HG03460 (cell line): ENCODE data around the gene KCNK10.
"Not testable (repeated sequence)": the region's sequence is repeated elsewhere in the genome, so short reads cannot be mapped to it uniquely, and the experiment has no call there.

ENCODE experiments used
- ATAC-seq: cut with Tn5 transposase; IDR thresholded peaks from one replicate; pipeline ENCODE4 v1.9.1; 2021; ENCODE audit not compliant: unreplicated experiment

KCNK10 gene

DNA sequence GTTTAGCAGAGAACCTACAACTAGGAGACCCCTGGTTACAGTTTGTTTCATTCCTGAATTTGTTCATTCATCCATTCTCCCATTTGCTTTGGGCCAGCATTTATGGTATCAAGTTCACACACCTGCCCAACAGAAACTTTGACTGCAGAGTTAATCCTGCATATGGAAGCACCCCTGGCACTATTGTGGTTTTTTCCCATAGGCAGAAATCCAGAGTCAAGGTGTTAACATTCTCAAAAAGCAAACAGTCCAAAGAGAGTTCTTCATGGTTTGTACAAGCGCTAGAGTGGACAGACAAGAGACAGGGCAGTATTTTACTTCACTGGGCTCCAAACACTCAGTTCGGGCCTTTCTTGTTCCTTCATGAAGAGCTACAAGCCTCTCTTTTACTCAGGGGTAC, 51.9 kb downstream of the KCNK10 start:
- no peak for ATAC-seq

DNA sequence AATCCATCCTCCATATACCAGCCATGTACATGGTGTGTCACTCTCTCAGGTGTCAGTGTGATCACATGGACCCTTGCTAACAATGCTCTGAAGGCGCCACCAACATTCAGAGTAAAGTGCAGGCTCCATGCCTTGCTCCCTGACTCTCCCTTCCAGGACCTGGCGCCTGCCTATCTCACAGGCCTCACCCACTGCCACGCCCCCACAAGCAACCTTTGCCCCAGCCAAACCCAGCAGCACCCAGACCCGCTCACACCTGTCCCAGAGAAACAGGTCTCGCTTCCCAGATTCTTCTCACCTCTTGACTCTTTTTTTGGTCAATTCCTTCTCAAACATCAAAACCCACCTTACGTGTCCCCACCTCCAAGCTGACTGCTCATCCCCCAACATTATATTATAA, 52.3 kb downstream of the KCNK10 start:
- ATAC-seq = no peak

DNA sequence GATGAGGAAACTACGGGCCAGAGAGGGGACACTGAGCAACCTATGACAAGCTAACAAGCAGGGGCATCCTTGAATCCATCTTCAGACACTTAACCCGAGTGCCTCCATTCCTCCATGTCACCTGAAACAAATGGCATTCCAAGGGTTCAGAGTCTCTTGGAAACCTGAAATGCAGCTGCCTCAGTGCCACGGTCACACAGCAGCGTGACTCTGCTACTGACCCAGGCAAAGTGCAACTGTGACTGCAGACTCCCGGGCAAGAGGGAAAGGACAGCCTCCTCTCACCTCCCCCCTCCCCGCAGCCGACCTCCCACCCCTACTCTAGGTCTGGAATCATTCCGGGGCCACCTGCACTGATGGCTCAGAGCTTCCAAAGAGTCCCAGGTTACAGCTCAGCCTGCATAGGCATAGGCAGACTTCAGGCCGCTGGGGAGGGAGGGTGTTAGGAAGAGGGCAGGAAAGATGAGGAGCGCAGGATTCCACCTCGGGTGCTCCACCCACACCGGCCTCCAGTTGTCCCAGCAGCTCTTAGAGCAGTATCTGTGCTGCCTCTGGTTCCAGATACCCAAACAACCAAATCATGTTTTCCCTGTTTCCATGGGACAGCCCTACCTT, 53.2 kb downstream of the KCNK10 start:
- ATAC-seq = no peak

DNA sequence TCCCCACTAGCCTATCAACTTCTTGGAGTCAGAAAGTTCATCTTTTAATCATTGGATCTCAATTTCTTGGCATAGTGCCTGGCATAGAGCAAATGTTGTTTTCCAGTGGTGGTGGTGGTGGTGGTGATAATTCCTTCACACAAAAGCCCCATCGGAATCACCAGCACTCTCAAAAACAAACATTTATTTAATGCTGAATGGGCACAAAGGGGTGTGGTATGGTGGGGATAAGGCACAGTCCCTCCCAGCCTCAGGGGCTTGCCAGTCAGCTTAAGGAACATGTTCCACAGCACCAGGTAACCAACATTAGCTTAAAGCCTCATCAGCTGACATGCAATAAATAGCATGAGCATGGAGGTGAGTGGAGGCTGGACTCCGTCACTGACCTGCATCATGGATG, 56.6 kb downstream of the KCNK10 start:
- ATAC-seq = no peak

DNA sequence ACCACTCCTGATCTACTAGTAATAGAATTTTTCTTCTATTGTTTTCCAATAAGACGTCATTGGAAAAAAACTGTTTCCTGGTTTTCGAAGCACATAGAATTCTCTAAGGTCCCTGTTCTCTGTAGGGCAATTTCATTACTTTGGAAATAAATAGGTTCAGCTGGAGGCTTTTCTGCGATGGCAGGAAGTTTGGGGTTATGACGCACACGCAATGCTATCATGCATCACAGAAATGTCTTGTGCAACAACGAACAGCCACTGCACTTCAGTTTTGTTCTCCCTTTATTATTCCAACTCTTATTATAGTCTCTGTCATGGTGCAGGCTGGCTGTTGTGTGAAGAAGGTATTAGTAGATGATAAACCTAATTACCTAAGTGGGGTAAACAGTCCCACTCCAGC, 59.0 kb downstream of the KCNK10 start:
- ATAC-seq = no peak

DNA sequence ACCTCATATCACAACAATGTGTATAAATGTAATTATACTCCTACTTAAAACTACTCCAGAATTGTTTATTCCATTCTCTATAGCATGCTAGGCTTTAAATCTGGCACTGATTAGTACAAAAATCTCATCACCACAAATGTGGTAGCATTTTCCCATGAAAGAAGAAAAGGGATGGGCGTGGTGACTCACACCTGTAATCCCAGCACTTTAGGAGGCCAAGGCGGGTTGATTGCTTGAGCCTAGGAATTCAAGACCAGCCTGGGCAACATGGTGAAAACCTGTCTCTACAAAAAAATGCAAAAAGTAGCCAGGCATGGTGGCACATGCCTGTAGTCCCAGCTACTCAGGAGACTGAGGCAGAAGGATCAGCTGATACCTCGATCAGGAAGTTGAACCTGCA, 61.8 kb downstream of the KCNK10 start:
- not testable (repeated sequence) for ATAC-seq

DNA sequence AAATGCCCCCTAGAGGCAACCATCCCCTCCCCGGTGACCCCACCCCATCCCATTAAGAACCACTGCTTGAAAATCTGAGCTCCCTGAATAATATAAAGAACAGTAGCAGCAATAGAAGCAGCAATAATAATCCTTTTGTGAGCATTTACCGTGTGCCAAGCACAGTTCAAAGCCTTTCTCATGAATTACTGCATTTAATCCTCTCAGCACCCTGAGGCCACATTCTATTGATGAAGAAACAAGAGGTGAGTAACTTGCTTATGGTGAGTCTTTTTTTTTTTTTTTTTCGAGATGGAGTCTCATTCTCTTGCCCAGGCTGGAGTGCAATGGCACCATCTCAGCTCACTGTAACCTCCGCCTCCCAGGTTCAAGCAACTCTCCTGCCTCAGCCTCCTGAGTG, 65.0 kb downstream of the KCNK10 start:
- no peak for ATAC-seq

DNA sequence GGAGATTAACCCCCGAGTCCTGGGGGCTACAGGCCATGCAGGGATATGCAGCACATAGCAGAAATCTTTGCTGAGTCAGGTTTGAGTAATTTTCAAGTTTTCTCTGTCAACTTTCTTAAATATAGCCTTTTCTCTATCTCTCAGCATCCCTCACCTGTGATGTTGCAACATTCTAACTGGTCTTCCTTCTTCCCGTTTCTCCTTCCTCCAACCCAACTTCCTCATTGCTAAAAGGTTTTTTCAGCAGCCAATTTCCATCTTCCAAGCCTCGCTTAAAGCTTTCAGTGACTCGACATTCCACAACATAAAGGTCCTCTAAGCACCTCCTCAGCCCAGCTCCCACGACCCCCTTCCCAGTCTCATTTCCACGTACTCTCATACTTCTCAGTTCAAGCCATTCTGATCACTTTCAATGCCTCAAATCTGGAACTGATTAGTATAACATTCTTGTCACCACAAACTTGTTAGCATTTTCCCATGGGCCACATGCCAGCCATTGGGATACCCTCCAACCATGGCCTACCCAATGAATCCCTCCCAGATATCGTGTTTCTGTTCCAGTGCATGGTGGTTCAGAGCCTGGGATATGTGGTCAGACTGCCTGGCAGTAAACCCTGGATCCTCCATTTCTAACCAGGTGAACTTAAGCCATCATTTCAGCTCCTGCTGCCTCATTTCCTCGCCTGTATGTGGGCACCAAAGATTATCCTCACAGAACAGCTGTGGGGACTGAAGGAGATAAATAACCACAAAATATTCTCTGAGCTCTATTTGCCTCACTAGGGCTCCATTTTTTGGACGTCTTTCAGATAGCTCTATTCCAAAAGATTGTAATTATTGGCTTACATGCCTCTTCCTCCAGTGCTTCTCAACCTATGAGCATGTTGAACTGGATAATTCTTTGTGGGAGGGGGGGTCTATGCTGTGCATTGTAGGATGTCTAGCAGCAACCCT, 65.8 kb downstream of the KCNK10 start:
- ATAC-seq = no peak

DNA sequence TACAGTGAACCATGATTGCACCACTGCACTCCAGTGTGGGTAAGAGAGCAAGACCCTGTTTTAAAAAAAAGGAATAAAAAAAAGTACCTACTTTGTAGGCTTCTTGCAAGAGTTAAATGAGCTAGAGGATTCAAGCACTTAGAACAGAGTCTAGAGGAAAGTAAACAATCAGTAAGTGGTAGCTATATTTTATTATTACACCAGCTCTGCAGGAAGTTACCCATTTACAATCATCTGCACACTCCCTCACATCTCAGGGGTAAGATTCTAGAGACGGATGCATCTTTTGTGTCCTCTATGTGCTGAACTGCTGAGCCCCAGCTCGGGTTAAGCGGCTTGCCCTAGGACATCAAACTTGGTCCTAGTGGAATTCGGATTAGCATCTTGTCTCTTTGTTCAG, 67.3 kb downstream of the KCNK10 start:
- ATAC-seq = no peak

DNA sequence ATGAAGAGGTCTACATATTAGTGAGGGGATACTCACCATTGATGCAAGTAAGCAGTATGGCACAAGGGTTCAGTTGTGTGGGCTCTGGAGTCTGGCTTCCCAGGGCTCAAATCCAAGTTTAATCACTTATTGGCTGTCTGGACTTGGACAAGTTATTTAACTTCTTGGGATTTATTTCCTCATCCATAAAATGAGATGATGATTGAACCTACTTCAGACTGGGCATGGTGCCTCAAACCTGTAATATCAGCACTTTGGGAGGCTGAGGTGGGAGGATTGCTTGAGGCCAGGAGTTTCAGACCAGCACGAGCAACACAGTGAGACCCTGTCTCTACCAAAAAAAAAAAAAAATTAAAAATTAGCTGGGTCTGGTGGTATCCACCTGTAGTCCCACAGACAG, 67.9 kb downstream of the KCNK10 start:
- no peak for ATAC-seq

DNA sequence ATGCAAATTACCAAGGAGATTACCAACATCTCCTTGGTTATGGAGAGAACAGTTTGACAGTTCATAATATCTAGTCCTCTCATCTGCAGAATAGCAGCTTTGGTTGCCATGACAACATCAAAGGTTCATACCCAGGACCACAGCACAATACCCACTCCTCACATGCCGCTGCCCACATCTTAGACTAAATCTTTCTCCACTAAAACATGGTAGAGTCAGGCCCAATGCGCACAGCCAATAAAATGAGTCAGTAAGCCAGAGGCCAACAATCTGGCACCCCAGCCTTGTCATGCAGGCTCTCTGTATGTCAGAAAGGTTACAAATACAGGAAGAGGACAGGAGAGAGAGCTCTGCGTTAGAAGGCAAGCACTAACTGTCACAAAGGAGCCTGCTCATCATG, 70.6 kb downstream of the KCNK10 start:
- no peak for ATAC-seq

DNA sequence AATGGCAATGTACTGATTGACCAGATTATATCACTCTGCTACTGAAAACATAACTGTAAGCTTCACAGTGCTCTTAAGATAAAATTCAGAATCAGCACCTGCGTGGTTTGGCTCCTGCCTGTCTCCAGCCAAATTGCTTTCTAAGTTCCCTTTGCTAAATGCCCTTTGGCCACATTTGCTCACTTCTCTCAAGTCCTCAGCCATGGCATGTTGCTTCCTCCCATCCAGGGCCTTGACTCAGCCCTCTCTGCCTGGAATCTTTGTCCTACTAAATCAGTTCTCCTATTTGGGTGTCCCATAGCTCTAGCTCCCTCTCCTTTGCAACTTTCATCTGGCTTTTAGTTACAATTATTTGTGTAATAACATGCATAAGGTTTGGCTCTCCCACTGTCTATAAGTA, 71.4 kb downstream of the KCNK10 start:
- ATAC-seq = no peak

DNA sequence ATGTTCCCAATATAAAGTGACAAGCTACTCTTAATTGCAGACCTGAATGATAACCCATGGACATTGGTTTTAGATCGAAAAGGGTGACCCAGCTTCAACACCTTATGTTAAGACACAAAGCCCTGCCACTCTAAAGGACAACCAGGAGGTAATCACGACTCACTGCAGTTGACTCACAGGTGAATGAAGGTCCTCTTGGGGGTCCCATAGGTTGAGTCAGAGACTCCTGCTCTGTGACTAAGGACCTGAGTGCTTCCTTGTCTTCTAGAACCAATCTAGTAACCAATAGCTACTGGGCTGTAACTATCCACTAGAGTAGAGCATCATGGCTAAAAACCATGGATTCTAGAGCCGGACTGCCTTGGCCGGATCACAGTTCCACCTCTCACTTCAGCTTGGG, 73.8 kb downstream of the KCNK10 start:
- ATAC-seq = no peak

DNA sequence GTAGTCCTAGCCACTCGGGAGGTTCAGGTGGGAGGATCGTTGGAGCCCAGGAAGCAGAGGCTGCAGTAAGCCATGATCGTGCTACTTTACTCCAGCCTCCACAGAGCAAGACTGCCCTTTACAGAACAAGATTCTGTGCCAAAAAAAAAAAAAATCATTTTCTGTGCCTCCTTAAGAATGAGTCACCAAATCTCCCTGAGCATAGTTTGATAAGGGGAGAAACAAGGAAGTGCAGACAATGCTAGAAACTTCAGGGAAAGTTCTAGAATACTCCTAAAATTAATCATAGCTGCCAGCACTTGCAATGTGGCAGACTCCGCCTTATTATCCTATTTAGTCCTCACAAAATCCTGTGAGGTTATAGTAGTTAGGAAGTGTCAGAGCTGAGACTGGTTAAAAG, 74.5 kb downstream of the KCNK10 start:
- ATAC-seq = no peak

DNA sequence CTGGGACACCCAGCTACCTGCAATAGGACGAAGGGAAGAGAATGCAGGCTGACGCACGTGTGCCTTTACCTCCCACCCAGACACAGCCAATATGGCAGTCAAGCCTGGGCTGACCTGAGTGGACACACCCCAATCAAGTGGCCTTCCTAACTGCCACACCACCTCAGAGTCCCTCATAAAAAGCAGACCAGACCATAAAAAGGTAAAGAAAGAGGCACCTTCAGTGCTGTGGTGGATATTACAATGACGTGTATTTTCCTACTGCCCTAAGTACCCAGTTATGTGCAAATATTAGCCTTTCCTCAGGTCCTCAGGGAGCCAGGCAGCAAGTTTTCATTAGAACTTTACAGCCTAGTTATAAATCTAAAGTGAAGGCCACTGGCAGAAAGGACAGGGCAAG, 75.8 kb downstream of the KCNK10 start:
- no peak for ATAC-seq

DNA sequence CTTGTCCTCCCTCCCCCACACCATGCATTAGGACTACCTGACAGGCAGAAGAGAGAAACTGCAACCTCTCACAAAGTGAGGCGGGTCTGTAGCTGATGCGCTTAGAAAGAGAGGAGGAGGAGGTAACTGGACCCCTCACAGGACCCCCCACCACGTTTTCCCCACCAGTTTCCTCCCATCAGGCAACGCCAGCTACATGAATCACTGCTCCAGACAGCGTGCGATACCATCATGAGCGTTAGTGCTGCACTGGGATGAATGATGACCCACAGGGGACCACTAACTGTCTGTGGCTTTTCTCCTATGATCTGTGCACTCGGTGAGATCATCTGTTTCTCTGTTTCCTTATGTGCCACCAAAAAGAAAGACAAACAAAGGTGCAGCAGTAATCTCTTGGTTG, 77.7 kb downstream of the KCNK10 start:
- ATAC-seq = no peak

DNA sequence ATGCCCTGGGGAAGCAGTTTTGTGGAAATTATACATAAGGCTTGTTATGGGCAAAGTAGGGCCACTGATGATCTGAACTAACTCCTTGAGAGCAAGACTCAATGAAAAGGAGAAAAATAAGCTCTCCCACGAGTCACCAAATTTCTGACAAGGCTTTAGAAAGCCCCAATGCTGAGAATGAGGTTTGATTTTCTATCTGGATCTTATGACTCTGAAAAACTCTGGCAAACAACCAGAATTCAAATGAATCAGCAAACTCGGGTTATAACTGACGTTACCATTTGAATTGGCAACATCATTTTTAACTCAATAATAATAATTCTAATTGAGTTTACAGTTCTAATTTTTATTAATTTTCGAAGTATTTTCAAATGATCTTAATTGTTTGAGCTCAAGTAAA, 79.1 kb downstream of the KCNK10 start:
- no peak for ATAC-seq

DNA sequence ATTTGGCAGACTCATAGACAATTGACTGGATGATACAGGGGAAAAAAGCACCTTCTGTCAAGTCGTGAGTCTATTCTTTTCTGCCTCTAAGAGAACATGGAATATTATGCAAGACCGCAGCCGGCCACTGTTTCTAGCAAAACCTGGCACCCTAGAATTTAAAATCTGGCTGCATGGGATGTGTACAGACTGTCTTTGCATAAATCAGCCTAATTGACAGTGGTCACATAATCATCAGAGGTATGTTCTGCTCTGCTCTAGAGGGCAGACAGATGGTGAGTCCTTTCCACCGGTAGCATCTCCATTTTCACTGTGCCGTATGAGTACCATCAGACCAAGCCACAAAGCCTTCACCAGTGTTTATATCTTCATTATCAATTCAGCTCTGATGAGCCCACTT, 80.6 kb downstream of the KCNK10 start:
- no peak for ATAC-seq

DNA sequence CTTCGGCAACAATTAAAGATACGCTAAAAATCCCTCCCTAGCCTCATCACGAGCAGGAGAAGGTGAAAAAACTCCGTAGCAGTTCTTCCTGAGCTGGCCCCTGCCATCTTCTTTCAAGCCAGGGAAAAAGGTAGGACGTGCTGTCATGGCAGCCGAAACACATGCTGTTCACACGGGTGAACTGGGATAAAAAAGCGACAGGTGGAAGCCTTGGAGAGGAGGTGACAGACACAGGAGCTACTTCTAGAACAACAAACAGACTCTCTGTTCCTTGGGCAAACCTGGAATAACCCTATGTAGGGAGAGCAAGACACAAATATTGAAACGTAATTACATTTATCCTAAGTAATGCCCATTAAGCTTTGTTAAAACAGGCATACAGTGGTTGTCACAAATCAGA, 81.3 kb downstream of the KCNK10 start:
- ATAC-seq = no peak

DNA sequence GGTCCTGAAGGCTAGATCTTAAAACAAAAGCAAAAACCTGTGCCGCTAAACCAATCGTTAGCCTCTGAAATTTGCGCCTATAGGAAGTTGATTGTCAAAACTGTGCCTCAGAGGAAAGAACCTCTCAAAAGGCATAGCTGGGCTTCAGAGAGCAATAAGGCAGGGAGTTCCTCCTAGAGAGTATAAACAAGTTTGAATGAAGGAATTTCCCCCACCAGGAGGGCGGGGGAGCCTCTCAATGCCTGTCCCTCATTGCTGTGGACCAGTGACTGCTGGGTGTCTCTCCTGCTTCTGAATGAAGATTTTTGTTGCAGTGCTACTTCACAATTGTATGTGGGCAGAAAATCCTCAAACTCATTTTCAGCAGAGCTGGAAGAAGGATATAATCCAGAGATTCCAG, 88.6 kb downstream of the KCNK10 start:
- ATAC-seq = no peak

DNA sequence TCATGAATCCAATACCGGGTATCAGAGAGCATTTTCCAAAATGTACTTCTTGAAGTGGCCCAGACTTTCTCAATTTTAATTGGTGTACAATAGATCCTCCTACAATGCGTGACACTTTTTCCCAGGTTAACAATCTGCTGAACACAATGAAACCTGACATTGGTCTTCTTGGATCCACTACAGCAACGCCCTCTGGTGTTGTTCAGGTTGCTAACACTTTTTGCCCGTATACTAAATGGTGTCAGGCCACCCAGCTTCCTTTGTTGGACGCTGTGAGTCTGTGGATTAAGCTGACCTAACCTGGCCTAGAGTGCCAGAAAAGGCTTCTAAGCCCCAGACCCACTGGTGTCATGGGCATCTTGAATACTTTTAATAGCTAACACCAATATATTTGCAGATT, 89.2 kb downstream of the KCNK10 start:
- no peak for ATAC-seq

DNA sequence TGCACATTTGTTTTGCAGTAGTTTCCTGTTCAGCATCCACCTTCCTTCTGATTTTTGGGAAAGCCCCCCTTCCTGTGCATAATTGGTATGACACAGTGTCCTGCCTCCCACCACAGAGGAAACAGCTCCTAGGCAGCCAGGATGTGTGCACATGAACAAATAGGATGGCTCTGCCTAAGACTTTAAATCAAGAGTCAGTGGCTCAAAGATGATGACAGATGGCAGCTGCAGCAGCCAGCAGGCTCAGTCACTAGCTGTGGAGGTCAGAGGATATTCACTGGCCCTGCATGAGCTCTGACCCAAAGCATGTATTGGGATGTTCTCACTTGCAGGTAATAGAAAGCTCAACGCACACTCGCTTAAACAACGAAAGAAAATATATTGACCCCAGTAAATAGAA, 90.3 kb downstream of the KCNK10 start:
- no peak for ATAC-seq

DNA sequence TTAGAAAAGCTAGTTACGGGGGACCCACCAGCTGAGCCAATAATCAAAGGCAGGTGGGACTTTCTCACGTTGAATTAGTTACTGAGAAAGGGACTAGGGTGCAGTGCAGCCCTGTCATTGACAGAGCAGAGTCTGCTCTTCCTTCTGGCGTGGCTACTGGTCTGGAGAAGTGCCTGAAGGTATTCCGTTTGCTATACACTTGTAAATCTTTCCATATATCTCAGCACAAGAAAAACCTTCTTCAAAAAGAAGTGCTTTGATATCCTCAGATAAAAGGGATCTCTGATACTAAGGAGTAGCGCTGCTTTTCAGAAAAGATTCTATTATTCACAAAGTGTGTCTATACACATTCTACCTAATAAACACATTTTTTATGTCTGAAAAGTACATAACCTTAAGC, 91.5 kb downstream of the KCNK10 start:
- ATAC-seq = no peak
